HG03108 (cell line): Measurements from ENCODE around the gene C7.
"Not testable (repeated sequence)": the region's sequence is repeated elsewhere in the genome, so short reads cannot be mapped to it uniquely, and the experiment has no call there.

Source experiments
- ATAC-seq: cut with Tn5 transposase; IDR thresholded peaks from one replicate; pipeline ENCODE4 v1.9.1; 2021; ENCODE audit warnings: moderate library complexity; ENCODE audit not compliant: unreplicated experiment

C7 gene

DNA sequence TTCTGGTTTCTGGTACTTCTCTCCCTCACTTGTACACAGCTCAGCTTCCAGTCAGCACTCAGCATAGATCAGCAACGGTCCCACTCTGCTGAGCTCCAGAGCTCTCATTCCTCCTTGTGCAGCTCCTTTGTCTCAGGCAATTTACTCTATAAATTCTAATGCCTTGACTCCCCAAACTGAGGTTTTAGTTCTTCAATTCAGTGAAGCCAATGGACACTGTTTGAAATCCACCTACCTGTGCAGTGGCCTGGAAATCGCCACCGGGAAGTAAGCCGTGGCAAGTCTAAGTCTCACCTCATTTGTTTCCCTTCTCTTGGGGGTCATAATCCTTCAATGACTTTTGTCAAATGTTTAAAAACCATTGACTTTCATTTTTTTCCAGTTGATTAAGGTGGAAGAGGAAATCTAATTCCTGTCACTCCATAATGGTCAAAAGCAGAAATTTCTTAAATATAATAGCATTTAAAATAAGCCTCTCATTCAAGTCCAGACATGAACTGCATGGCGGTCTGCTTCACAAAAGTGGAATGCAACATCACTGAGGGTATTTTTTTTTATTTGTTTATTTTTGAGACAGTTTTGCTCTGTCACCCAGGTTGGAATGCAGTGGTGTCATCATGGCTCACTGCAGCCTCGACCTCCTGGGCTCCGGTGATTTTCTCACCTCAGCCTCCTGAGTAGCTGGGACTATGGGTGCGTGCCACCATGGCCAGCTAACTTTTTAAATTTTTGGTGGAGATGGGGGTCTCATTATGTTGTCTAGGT lies 79.6 kb downstream of the C7 start:
- no peak for ATAC-seq

DNA sequence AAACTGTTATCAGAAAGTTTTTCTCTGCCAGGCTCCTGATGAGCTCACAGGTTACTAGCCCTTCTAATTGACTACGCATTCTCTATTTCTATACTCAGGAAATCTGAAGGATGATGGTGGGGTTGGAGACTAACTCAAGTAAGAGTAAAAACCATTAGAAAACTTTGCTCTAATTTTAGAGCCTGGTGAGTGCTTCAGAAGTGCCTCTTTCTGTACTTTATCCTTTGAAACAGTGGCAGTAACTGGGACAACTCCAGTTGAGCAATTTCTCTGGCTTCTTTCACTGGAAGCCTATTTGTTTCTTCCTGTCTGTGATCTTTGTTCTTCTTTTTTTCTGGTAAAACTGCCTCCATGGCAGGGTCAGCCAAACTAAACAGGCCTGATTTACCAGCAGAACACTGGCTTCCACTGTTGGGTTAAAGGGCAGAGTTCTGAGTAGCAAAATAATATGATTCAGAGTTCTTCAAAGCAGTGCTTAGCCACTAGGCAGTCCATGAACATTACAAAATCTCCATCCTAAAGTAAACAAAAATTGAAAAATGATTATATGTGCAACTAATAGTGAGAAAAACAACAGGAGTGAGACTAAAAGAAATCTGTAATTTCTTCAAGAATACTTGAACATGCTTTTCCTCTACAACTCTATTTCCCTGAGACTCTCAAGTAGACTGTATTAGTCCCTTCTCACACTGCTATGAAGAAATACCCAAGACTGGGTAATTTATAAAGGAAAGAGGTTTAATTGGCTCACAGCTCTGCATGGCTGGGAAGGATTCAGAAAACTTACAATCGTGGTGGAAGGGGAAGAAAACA lies 82.1 kb downstream of the C7 start:
- ATAC-seq, result no peak

DNA sequence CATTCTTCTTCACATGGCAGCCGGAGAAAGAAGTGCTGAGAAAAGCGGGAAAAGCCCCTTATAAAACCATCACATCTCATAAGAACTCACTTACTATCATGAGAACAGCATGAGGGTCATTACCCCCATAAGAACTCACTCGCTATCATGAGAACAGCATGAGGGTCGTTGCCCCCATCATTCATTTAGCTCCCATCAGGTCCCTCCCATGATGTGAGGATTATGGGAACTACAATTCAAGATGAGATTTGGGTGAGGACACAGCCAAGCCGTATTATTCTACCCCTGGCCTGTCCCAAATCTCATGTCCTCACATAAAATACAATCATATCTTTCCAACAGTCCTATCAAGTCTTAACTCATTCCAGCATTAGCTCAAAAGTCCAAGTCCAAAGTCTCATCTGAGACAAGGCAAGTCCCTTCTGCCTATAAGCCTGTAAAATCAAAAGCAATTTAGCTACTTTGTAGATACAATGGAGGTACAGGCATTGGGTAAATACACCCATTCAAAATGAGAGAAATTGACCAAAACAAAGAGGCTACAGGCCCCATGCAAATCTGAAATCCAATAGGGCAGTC lies 82.8 kb downstream of the C7 start:
- ATAC-seq, result no peak

DNA sequence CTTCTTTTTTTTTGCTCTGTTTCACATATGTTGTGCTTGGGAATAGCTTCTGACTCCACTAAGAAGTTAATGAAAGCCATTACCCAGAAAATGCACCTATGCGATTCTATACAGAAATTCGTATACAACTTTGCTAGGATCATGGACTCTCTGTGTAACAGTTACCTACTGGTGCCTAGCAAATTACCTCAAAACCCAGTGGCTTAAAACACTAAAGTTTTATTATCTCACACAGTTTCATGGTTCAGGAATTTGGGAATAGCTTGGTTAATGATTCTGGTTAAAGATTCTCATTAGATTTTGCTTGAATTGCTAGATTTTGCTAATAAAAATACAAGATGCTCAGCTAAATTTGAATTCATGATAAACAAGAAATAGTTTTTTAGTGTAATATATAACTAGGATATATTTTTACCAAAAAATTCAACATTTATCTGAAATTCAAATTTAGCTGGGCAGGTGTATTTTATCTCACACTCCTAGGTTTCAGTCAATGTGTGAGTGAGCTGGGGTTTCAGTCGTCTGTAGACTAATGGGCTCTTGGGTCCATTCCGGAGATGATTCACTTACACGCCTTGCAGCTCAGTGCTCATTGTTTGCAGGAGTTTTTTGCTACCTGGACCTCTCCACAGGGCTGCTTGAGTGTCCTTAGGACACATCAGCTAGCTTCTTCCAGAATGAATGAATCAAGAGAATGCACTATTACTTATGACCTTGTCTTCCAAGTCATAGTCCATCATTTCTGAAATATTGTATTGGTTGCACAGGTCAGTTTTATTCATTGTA lies 86.7 kb downstream of the C7 start:
- no peak for ATAC-seq

DNA sequence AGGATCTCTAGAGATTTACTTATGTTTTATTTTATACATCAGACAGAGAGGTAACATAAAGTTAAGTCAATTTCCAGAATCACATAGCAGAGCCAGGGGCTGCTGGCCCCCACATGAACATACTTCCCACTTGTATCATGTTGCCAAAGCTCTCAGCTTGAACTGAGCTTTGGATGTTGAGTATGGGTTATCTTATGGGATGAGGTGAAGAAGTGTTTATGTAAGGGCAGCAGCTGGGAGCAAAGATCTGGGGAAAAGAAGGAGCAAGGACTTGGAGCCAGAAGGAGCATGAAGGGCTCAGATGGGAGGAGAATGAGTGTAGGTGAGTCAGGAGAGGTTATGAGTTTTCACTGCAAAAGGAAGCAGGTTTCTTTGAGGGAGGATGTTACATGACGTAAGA lies 89.8 kb downstream of the C7 start:
- no peak for ATAC-seq

GRCh38 chr5:40999966-41000365 lies 90.7 kb downstream of the C7 start:
- no peak for ATAC-seq

DNA sequence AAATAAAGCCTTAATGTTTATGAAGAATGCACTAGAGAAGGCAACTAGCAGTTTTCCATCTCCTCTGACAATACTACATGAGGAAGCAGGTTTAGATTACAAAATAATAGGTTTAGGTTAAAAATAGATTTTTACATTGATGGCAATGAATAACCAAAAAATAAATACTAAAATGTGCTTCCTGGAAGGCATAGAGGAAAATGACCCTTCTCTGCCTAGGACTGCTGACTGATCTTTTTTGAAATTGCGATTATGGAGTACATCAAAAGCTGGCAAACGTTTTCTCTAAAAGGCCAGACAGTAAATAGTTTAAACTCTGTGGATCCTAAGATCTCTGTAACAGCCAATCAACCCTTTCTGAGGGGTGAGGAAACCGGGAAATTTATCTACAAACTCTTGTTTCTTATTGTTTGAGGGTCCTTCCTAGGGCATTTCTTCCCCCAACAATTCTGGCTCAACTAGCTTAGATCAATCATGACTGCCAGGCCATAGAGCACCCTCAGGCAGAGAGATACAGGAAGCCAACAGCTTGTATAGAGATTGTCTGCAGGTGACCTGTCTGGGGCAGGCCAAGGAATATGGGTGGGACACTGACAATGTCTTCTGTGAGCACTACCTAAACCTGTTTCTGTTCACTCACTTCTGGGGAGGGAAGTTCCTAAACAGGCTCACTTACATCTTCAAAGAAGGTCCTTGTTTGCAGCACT lies 94.5 kb downstream of the C7 start:
- ATAC-seq, result no peak

DNA sequence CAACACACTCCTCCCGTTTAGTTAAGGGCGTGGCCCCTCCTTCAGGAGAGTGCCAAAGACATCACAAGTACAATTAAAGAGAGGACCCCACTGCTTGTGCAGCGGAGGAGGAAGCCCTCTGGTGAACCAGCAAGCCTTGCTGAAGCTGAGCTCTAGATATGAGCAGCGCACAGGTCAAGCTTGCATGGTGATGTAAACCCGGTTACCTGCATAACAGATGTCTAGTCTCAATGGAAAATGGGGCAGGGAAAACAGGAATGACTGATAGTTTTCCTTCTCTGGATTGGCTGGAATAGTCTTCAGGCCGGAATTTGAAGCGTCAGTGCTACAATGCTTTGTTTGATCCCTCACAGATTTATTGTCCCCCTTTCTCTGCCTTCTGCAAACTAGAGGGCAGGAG lies 95.6 kb downstream of the C7 start:
- ATAC-seq, result no peak

- no peak for ATAC-seq
These were observed 99.9 kb downstream of the C7 start for GRCh38 chr5:41009232-41009631.

DNA sequence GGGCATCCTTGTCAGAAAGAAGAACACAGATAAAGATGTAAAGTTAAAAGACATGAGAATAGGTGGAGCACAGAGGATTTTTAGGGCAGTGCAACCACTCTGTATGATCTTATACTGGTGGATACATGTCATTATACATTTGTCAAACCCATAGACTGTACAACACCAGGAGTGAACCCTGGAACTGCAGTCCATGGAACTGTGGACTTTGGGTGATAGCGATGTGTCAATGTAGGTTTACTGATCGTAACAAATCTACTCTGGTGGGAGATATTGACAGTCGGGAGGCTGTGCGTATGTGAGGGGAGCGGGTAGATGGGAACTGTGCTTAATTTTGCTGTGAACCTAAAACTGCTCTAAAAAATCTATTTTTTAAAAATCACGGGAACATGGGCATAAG lies 101.3 kb downstream of the C7 start:
- no peak for ATAC-seq

- ATAC-seq, result no peak
These were observed 103.0 kb downstream of the C7 start for GRCh38 chr5:41012318-41012717.

DNA sequence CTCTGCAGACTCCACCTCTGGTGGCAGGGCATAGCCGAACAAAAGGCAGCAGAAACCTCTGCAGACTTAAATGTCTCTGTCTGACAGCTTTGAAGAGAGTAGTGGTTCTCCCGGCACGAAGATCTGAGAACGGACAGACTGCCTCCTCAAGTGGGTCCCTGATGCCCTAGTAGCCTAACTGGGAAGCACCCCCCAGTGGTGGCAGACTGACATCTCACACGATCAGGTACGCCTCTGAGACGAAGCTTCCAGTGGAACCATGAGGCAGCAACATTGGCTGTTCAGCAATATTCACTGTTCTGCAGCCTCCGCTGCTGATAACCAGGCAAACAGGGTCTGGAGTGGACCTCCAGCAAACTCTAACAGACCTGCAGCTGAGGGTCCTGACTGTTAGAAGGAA lies 113.3 kb downstream of the C7 start:
- ATAC-seq, result not testable (repeated sequence)
